Right lobe of liver (tissue), 6 donors: ENCODE results near the gene API5. TPM values are rescaled to one million over a fixed set of nuclear protein-coding genes. Genes with fewer than 3 reads are reported as not detected.
"Not testable (repeated sequence)": the region's sequence is repeated elsewhere in the genome, so short reads cannot be mapped to it uniquely, and the experiment has no call there.

Source experiments
- ATAC-seq, 4 donors: fragments of 200-7000 bp; cut with Tn5 transposase; one replicate each; pipeline ENCODE4 v1.9.1; 2020; ENCODE audit warnings: mild to moderate bottlenecking in 4 of 4, moderate library complexity in 4 of 4
- DNase-seq, 3 donors: peaks; one replicate each; pipeline ENCODE4 v3.0.0-alpha.2; 2020
- H3K27ac ChIP-seq, 3 donors: fragments of 200-600 bp; one replicate each; pipeline ENCODE4 v1.8.0; 2022
- H3K27me3 ChIP-seq, 2 donors: fragments of 200-600 bp; one replicate each; pipeline ENCODE4 v1.8.0; 2022
- H3K36me3 ChIP-seq, 4 donors: fragments of 200-600 bp; sonication (generic) in 1 of 4; one replicate each; pipeline versions ENCODE4 v1.5.1 to v1.8.0; 2017 to 2022; ENCODE audit warnings: control low read depth in 1 of 4
- H3K4me1 ChIP-seq, 4 donors: fragments of 200-600 bp; sonication (generic) in 1 of 4; one replicate each; pipeline versions ENCODE4 v1.5.1 to v1.8.0; 2017 to 2022; ENCODE audit warnings: control low read depth in 1 of 4
- H3K4me3 ChIP-seq, 3 donors: fragments of 200-600 bp; one replicate each; pipeline ENCODE4 v1.8.0; 2022
- H3K9me3 ChIP-seq, 4 donors: fragments of 200-600 bp; sonication (generic) in 1 of 4; one replicate each; pipeline versions ENCODE4 v1.5.1 to v1.8.0; 2017 to 2022; ENCODE audit warnings: control low read depth in 1 of 4
- CTCF ChIP-seq, 4 donors: fragments of 200-600 bp in 3 of 4; fragments of 450-650 bp in 1 of 4; IDR thresholded peaks; one replicate each; pipeline versions ENCODE4 v1.5.1 to v1.8.0; 2016 to 2022; ENCODE audit warnings: antibody characterized with exemption in 4 of 4, mild to moderate bottlenecking in 2 of 4
- POLR2A ChIP-seq: fragments of 450-650 bp; IDR thresholded peaks from one replicate; pipeline ENCODE4 v1.6.1; 2017; ENCODE audit warnings: antibody characterized with exemption, mild to moderate bottlenecking
- WGBS: methylation state at CpG from one replicate; pipeline ENCODE4 v1.1.6; 2018; ENCODE audit warnings: low coverage, low lambda C conversion rate; ENCODE audit not compliant: insufficient coverage; ENCODE audit errors: missing lambda C conversion rate; 5-methylcytosine and 5-hydroxymethylcytosine counted together
- intact Hi-C, 2 donors: fragments of 100-400 bp; cut with DNase I; formaldehyde crosslinking; loops; one replicate each; pipeline versions ENCODE4 v1.11.2 to v1.14.1; 2022
- total RNA-seq, 6 experiments: library from RNA; depleted of rRNA in 2 of 6; stranded (reverse); fragments of >200 nt in 2 of 6; fragmentation: NEBNext Ultra II Directional in 3 of 6; extraction: Animal tissue kit (Norgen Biotek cat#: 25700) in 3 of 6; gene quantifications; one replicate each; pipeline versions ENCODE4 v1.1.0 to v1.2.4, GENCODE V29; 2016 to 2023
- donor health status: DM: no; HTN: yes; CAD: no.
- donor health status: DM: no; HTN: no; CAD: no.
- donor health status: DM: no; HTN: no; CAD: no.
- donor health status: DM: no; HTN: yes; CAD: no.
- donor health status: DM: no; HTN: yes; CAD: no.

The API5 gene
- total RNA-seq, 6 experiments from 2014 or later: 42.2 to 55.5 (median 49.6) TPM

DNA sequence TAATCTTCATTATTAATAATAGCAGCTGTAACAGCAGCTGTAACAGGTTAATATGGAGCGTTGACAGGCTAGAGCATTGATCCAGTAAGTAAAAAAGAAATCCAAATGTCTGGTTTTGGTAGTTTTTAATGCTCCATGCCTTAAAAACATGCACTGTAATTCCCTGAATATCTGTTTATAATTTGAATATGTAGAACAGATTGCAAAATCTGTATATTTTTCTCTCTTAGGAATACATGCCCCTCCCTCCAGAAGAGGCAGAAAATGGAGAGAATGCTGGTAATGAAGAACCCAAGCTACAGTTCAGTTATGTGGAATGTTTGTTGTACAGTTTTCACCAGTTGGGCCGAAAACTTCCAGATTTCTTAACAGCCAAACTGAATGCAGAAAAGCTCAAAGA lies 16.7 kb downstream of the API5 start:
- 89% methylated on average over 1 of the region's 2 CpGs for WGBS

DNA sequence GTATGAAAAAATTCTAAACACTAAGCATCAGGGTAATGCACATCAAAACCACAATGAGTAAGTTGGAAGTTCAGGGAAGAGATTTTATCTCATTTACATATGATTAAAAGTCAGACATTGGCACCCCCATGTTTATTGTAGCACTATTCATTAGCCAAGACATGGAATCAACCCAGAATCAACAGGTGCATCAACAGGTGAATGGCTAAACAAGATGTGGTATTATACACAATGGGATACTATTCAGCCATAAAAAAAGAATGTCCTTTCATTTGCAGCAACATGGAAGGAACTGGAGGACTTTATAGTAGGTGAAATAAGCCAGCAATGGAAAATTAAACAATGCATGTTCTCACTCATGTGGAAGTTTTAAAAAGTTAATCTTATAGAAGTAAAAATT lies 29.4 kb downstream of the API5 start:
- intact Hi-C loops: no loop called here
- peaks cover 6 to 31% (median 11%) of the 10 kb centered on the region in 4 donors for H3K36me3 ChIP-seq
- TF ChIP-seq POLR2A (no peak), CTCF (IDR thresholded peaks at IDR 0.05) (no peak)
- no peaks in the 10 kb centered on the region for H3K27me3 ChIP-seq
- H3K9me3 ChIP-seq: no peaks in the 10 kb centered on the region
- no peaks in the 10 kb centered on the region for H3K4me1 ChIP-seq
- no peak for DNase-seq
- no peak overlapping the region for H3K27ac ChIP-seq
- no peak for ATAC-seq
- no peak overlapping the region for H3K4me3 ChIP-seq

More for the DNA sequence above, 16.7 kb downstream of the API5 start:
- no peak overlapping the region for H3K4me3 ChIP-seq
- ATAC-seq (no peak), DNase-seq (no peak)
- H3K27me3 ChIP-seq: no peaks in the 10 kb centered on the region
- intact Hi-C loops: no loop called here
- H3K4me1 ChIP-seq: no peaks in the 10 kb centered on the region
- no peaks in the 10 kb centered on the region for H3K9me3 ChIP-seq
- TF ChIP-seq CTCF (IDR thresholded peaks at IDR 0.05): no peak
- no peak for TF ChIP-seq POLR2A
- no peak overlapping the region for H3K27ac ChIP-seq
- peaks cover 11 to 89% (median 35%) of the 10 kb centered on the region in 4 donors for H3K36me3 ChIP-seq

GRCh38 chr11:43351426-43351825 lies 39.6 kb downstream of the API5 start:
- H3K4me1 ChIP-seq, H3K27me3 ChIP-seq, H3K36me3 ChIP-seq, intact Hi-C loops, ATAC-seq, H3K4me3 ChIP-seq, H3K9me3 ChIP-seq, H3K27ac ChIP-seq, DNase-seq: not testable (repeated sequence)
- no CpG with 5 or more reads among the region's 17 CpGs for WGBS

DNA sequence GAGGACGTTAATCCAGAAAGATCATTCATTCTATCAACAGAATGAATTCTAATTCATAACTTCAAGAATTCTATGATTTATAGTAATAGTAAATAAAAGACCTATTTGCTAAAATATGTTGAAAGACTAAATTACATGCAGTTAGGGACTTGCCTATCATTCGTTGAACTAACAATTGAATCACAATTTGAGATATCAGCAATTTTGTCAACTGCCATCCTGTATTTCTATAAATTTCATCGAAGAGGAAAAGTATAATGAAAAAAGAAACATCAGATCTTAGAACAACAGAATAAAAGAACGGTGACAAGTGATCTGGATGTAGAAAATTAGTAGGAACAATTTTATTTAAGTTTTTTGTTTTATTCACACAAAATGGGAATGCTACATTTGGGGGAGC lies 42.5 kb downstream of the API5 start:
- 76% methylated on average over 4 of the region's 4 CpGs for WGBS
- Histone ChIP-seq H3K4me3 (no peak overlapping the region), H3K27me3 (no peaks in the 10 kb centered on the region), H3K36me3 (no peaks in the 10 kb centered on the region), H3K9me3 (no peaks in the 10 kb centered on the region), H3K27ac (no peak overlapping the region), H3K4me1 (no peaks in the 10 kb centered on the region)
- DNase-seq (no peak), ATAC-seq (no peak)
- intact Hi-C loops: no loop called here
- TF ChIP-seq CTCF (IDR thresholded peaks at IDR 0.05) (no peak), POLR2A (no peak)

- no peak for DNase-seq
- Histone ChIP-seq H3K27me3 (no peaks in the 10 kb centered on the region), H3K36me3 (no peaks in the 10 kb centered on the region), H3K27ac (no peak overlapping the region), H3K4me3 (no peak overlapping the region), H3K4me1 (peaks cover 0 to 15% (median 6%) of the 10 kb centered on the region in 4 donors), H3K9me3 (no peaks in the 10 kb centered on the region)
- ATAC-seq: no peak
- TF ChIP-seq POLR2A: no peak
- TF ChIP-seq CTCF (IDR thresholded peaks at IDR 0.05): no peak
- intact Hi-C loops: no loop called here
Measured at GRCh38 chr11:43356336-43356735, 44.5 kb downstream of the API5 start.
